ENCODE measurements around the gene PSME3.

DNA sequence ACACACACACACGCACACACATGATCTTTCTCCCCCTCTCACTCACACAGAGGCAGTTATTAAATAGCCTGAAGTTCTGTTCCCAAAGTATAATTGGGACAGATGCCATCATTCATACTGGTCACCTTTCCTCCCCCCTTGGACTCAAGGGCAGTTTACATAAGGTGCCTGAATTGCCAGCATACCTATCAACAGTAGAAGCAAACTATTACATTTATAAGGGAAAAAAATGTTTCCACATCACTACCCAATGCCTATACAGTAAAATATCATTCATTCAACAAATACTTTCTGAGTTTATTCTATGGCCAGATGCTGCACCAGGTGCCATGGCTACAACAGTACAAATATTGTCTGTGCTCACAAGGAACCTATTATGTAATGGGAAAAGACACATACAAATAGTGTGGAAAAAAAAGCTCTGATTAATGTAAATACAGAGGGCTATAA, 28.3 kb upstream of the PSME3 start:
- TF ChIP-seq, protein P1, sequence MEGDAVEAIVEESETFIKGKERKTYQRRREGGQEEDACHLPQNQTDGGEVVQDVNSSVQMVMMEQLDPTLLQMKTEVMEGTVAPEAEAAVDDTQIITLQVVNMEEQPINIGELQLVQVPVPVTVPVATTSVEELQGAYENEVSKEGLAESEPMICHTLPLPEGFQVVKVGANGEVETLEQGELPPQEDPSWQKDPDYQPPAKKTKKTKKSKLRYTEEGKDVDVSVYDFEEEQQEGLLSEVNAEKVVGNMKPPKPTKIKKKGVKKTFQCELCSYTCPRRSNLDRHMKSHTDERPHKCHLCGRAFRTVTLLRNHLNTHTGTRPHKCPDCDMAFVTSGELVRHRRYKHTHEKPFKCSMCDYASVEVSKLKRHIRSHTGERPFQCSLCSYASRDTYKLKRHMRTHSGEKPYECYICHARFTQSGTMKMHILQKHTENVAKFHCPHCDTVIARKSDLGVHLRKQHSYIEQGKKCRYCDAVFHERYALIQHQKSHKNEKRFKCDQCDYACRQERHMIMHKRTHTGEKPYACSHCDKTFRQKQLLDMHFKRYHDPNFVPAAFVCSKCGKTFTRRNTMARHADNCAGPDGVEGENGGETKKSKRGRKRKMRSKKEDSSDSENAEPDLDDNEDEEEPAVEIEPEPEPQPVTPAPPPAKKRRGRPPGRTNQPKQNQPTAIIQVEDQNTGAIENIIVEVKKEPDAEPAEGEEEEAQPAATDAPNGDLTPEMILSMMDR (IDR thresholded peaks at IDR 0.05 in 8 of 11, conservative IDR thresholded peaks at IDR 0.05 in 3 of 11) = no peak
- TF ChIP-seq POLR2A (IDR thresholded peaks at IDR 0.05) = no peak
